GM20000 (cell line): ENCODE data around the gene CDKAL1.
"Not testable (repeated sequence)": the region's sequence is repeated elsewhere in the genome, so short reads cannot be mapped to it uniquely, and the experiment has no call there.

Experiments
- DNase-seq: peaks from one replicate; pipeline ENCODE4 v3.0.0; 2012; ENCODE audit warnings: low spot score
- CTCF ChIP-seq: IDR thresholded peaks from 2 replicates; pipeline ENCODE4 v1.5.1; 2012; ENCODE audit warnings: mild to moderate bottlenecking, control low read depth; ENCODE audit errors: extremely low read depth, missing control alignments

Gene CDKAL1

GRCh38 chr6:21193790-21194475 lies 659.7 kb downstream of the CDKAL1 start:
- no peak for DNase-seq
- TF ChIP-seq CTCF, result no peak

DNA sequence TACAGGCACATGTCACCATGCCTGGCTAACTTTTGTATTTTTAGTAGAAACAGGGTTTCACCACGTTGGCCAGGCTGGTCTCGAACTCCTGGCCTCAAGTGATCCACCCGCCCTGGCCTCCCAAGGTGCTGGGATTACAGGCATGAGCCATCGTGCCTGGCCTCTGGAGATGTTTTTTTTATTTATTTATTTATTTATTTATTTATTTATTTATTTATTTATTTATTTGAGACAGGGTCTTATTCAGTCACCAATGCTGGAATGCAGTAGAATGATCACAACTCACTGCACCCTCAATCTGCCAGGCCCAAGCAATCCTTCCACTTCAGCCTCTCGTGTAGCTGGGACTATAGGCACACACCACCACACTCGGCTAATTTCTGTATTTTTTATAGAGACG lies 661.0 kb downstream of the CDKAL1 start:
- not testable (repeated sequence) for DNase-seq

GRCh38 chr6:21198032-21198640 lies 663.9 kb downstream of the CDKAL1 start:
- DNase-seq, result no peak
- TF ChIP-seq CTCF, result no peak

- DNase-seq, result no peak
- no peak for TF ChIP-seq CTCF
These were observed 665.0 kb downstream of the CDKAL1 start for GRCh38 chr6:21199262-21199661.

GRCh38 chr6:21200134-21200870 lies 666.0 kb downstream of the CDKAL1 start:
- TF ChIP-seq CTCF, result no peak
- DNase-seq, result no peak

DNA sequence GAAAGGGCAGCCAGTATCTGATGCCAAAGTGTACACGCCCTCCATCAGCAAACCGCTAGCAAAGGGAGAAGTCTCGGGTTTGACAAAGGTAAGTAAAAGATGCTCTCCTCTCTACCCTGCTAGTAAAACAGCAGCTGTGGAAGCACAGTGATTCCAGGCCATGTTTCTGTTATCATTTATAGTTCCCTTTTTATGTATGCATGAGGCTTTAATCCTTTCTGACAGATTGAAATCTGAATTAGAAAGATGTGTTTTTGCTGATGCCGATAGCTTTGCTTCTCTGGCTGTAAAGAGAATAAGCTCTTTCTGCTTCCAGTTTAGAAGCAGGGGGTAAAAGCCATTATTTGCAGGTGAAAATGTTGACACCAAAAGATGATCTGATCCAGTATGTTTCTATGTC lies 666.9 kb downstream of the CDKAL1 start:
- no peak for DNase-seq
- TF ChIP-seq CTCF, result no peak

DNA sequence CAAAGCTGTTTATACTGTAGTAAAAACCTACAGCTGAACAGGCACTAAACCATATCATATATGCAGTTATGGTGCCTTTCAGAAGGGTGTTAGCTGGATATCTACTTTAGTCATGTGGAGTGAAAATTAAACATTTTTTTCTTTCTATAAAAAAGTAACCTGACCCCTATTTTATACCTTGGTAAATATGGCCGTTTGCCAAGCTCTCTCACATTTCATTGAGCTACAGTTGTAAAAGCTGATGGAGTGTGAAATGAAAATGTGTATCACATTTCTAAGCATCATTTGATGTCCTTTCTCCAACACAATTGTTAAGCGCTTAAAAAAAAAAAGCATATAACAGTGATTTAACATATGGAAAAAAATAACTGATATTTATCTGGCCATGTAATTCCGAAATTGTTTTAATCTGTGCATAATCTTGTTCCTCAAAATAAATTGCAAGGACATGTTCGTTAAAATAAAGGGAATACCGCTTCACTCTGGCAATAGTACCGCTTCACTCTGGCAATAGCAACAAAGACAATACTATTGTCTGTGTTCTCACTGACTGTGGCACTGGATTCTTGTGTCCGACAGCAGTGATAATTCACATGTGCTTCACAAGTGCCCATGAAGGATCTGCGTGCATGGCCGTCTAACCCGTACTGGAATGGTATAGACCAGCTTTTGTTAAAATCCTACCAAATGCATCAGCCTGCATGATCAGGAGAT lies 667.5 kb downstream of the CDKAL1 start:
- DNase-seq, result no peak
- TF ChIP-seq CTCF, result no peak
